ENCODE data around the gene CLECL1. TPM values are rescaled to one million over a fixed set of nuclear protein-coding genes. Genes with fewer than 3 reads are reported as not detected.
"Not testable (repeated sequence)": the region's sequence is repeated elsewhere in the genome, so short reads cannot be mapped to it uniquely, and the experiment has no call there.

CLECL1 gene
- total and polyA plus RNA-seq, 4 donors = 0.28 TPM; not detected in 3

DNA sequence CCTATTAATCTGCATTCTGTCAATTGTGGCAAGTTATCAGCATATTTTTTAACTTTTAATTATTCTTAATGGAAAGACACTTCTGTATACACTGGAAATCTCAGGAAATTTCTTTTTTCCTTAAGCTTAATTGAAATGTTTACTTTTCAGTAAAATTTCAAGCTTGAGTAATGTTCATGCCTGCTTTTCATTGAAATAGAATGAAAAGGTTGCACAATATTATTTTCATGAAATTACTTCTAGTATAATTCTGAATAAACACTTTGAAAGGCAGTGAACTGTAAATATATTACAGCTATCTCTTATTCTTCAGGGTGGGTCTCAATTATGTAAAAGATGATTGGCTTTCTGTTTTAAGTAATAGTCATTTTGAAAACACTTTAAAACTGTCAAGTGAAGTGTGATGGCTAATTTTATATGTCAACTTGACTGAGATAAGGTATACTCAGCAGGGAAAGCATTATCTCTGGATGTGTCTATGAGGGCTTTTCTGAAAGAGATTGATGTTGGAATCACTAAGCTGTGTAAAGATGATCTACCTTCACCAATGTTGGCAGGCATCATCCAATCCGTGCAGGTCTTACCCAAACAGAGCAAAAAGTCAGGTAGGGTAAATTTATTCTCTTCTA, 33.5 kb downstream of the CLECL1 start:
- no CpG with 5 or more reads among the region's 1 CpG for WGBS (ENCODE audit: insufficient coverage)
- no peak overlapping the region for H3K27ac ChIP-seq (ENCODE audit: low read depth, low read length)
- no peaks in the 10 kb centered on the region for H3K27me3 ChIP-seq (ENCODE audit: control insufficient read depth, insufficient read depth, low read length)
- peak in 1 of 6 donors; percentile 1 for DNase-seq (ENCODE audit: low read depth in 4 of 6, low spot score in 6 of 6)
- H3K9me3 ChIP-seq (ENCODE audit: control insufficient read depth, insufficient read depth, low read length) = peaks cover 3% of the 10 kb centered on the region
- H3K4me3 ChIP-seq (ENCODE audit: low read depth, low read length) = no peak overlapping the region
- H3K36me3 ChIP-seq (ENCODE audit: control insufficient read depth, insufficient read depth, low read length) = peaks cover 2% of the 10 kb centered on the region
- H3K4me1 ChIP-seq (ENCODE audit: control insufficient read depth, insufficient read depth, low read length) = no peaks in the 10 kb centered on the region

DNA sequence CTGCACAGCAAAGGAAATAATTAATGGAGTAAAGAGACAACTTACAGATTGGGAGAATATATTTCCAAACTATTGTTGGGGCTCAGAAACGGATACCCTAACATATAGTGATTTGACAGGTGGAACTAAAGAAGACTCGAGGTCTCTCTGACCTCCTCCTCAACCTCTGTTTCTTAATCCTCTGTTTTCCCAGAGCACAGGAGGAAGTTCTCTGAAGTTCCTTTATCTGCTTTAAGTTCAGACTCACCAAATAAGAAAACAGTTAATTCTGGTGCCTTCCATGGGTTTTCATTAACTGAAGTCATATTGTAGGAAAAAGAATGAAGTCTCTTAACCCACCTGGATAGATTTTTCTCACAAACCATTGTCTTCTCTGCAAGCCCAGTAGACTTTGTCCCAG, 34.2 kb downstream of the CLECL1 start:
- Histone ChIP-seq H3K4me3 (ENCODE audit: low read depth, low read length) (no peak overlapping the region), H3K27me3 (ENCODE audit: control insufficient read depth, insufficient read depth, low read length) (no peaks in the 10 kb centered on the region), H3K27ac (ENCODE audit: low read depth, low read length) (no peak overlapping the region), H3K9me3 (ENCODE audit: control insufficient read depth, insufficient read depth, low read length) (peaks cover 3% of the 10 kb centered on the region), H3K4me1 (ENCODE audit: control insufficient read depth, insufficient read depth, low read length) (no peaks in the 10 kb centered on the region), H3K36me3 (ENCODE audit: control insufficient read depth, insufficient read depth, low read length) (peaks cover 4% of the 10 kb centered on the region)
- WGBS (ENCODE audit: insufficient coverage) = no CpG with 5 or more reads among the region's 2 CpGs
- DNase-seq (ENCODE audit: low read depth in 4 of 6, low spot score in 6 of 6) = no peak

DNA sequence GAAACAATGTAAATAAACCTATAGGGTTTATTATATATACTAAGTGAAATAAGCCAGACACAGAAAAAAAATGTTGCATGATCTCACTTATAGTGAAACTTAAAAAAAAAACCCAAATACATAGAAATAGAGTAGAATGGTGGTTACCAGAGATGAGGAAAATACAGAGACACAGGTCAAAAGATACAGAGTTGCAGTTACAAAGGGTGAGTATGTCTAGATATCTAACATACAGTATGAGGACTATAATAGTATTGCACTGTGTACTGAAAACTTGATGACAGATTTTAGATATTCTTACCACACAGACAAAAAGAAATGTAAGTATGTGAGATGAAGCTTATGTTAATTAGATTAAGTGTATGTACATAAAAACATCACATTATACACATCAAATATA, 35.3 kb downstream of the CLECL1 start:
- H3K27me3 ChIP-seq (ENCODE audit: control insufficient read depth, insufficient read depth, low read length) = no peaks in the 10 kb centered on the region
- peaks cover 3% of the 10 kb centered on the region for H3K9me3 ChIP-seq (ENCODE audit: control insufficient read depth, insufficient read depth, low read length)
- H3K36me3 ChIP-seq (ENCODE audit: control insufficient read depth, insufficient read depth, low read length) = peaks cover 5% of the 10 kb centered on the region
- no peaks in the 10 kb centered on the region for H3K4me1 ChIP-seq (ENCODE audit: control insufficient read depth, insufficient read depth, low read length)
- no peak overlapping the region for H3K27ac ChIP-seq (ENCODE audit: low read depth, low read length)
- no peak overlapping the region for H3K4me3 ChIP-seq (ENCODE audit: low read depth, low read length)
- DNase-seq (ENCODE audit: low read depth in 4 of 6, low spot score in 6 of 6) = no peak

DNA sequence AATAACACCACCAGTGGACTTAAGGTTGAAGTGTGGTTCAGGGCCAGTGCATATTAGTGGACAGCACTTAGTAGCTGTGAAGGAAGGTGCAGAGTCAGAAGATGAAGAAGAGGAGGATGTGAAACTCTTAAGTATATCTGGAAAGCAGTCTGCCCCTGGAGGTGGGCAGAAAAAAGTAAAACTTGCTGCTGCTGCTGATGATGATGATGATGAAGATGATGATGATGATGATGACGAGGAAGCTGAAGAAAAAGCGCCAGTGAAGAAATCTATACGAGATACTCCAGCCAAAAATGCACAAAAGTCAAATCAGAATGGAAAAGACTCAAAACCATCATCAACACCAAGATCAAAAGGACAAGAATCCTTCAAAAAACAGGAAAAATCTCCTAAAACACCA, 37.2 kb downstream of the CLECL1 start:
- H3K27me3 ChIP-seq (ENCODE audit: control insufficient read depth, insufficient read depth, low read length); H3K4me3 ChIP-seq (ENCODE audit: low read depth, low read length); H3K27ac ChIP-seq (ENCODE audit: low read depth, low read length); H3K4me1 ChIP-seq (ENCODE audit: control insufficient read depth, insufficient read depth, low read length); DNase-seq (ENCODE audit: low read depth in 4 of 6, low spot score in 6 of 6); H3K9me3 ChIP-seq (ENCODE audit: control insufficient read depth, insufficient read depth, low read length); H3K36me3 ChIP-seq (ENCODE audit: control insufficient read depth, insufficient read depth, low read length): not testable (repeated sequence)
- no CpG with 5 or more reads among the region's 3 CpGs for WGBS (ENCODE audit: insufficient coverage)

DNA sequence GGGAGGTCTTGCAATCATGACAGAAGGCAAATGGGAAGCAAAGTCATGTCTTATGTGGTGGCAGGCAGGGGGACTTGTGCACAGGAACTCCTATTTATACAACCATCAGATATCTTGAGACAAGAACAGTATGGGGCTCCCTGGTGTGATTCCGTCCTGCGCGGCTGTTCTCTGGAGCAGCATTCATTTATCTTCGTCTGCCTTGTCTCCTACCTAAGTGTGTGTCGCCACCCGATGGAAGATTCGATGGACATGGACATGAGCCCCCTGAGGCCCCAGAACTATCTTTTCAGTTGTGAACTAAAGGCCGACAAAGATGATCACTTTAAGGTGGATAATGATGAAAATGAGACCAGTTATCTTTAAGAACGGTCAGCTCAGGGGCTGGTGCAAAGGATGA, 37.7 kb downstream of the CLECL1 start:
- not testable (repeated sequence) for H3K9me3 ChIP-seq (ENCODE audit: control insufficient read depth, insufficient read depth, low read length); H3K36me3 ChIP-seq (ENCODE audit: control insufficient read depth, insufficient read depth, low read length); H3K4me3 ChIP-seq (ENCODE audit: low read depth, low read length); DNase-seq (ENCODE audit: low read depth in 4 of 6, low spot score in 6 of 6); H3K4me1 ChIP-seq (ENCODE audit: control insufficient read depth, insufficient read depth, low read length); H3K27me3 ChIP-seq (ENCODE audit: control insufficient read depth, insufficient read depth, low read length); H3K27ac ChIP-seq (ENCODE audit: low read depth, low read length)
- 94% methylated on average over 8 of the region's 9 CpGs for WGBS (ENCODE audit: insufficient coverage)

DNA sequence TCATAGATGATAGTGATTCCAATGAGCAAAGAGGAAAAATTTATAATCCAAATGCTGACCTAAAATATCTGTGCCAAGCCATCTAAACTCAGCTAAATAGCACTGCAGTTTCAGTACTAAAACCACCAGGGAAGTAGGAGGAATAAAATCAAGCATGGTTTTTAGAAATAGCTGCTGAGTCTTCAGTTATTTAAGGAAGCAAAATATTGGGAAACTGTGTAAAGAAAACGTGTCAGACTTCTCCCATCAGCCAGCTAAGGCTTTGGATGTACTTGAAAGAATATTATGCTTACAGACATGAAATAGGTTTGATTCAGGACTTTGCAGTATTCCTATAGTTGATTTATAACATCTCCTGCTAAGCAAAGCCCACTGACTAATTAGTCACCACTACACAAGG, 38.7 kb downstream of the CLECL1 start:
- peak in 1 of 6 donors; percentile 13 for DNase-seq (ENCODE audit: low read depth in 4 of 6, low spot score in 6 of 6)
- H3K27me3 ChIP-seq (ENCODE audit: control insufficient read depth, insufficient read depth, low read length) = no peaks in the 10 kb centered on the region
- H3K36me3 ChIP-seq (ENCODE audit: control insufficient read depth, insufficient read depth, low read length) = peaks cover 5% of the 10 kb centered on the region
- H3K4me1 ChIP-seq (ENCODE audit: control insufficient read depth, insufficient read depth, low read length) = no peaks in the 10 kb centered on the region
- no peak overlapping the region for H3K4me3 ChIP-seq (ENCODE audit: low read depth, low read length)
- WGBS (ENCODE audit: insufficient coverage) = no CpG with 5 or more reads among the region's 1 CpG
- peaks cover 3% of the 10 kb centered on the region for H3K9me3 ChIP-seq (ENCODE audit: control insufficient read depth, insufficient read depth, low read length)
- no peak overlapping the region for H3K27ac ChIP-seq (ENCODE audit: low read depth, low read length)

DNA sequence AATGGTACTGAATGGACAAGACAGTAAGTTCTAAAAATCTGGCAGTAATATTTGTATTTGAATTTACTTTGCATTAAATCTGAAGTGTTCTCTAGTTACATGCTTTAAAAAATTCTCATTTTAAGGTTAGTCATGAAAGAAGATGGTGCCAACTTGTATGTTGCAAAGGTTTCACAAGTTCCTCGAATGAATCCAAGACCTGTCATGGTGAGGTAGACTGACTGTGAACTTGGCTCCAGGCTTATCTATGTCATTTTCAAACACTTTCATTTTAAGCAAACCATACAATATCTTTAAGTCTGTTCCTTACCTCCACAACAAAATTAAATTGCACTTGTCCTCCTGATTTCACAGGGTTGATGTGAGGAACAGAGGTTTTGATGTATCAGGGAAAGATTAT, 40.0 kb downstream of the CLECL1 start:
- H3K4me1 ChIP-seq (ENCODE audit: control insufficient read depth, insufficient read depth, low read length) = no peaks in the 10 kb centered on the region

DNA sequence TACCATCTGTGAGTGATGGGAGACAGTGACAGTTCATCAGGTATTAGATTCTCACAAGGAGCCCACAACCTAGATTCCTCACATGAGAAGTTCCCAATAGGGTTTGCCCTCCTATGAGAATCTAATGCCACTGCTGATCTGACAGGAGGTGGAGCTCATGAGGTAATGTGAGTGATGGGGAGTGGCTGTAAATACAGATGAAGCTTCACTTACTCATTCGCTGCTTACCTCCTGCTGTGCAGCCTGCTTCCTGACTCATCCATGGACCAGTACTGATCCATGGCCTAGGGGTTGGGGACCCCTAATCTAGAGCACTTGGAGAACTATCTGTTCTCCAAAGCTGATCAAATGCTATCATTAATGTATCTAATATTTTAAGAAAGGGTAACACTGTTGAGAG, 45.7 kb downstream of the CLECL1 start:
- Histone ChIP-seq H3K36me3 (ENCODE audit: control insufficient read depth, insufficient read depth, low read length) (no peaks in the 10 kb centered on the region), H3K9me3 (ENCODE audit: control insufficient read depth, insufficient read depth, low read length) (peaks cover 2% of the 10 kb centered on the region), H3K27ac (ENCODE audit: low read depth, low read length) (no peak overlapping the region), H3K4me1 (ENCODE audit: control insufficient read depth, insufficient read depth, low read length) (no peaks in the 10 kb centered on the region), H3K4me3 (ENCODE audit: low read depth, low read length) (no peak overlapping the region), H3K27me3 (ENCODE audit: control insufficient read depth, insufficient read depth, low read length) (no peaks in the 10 kb centered on the region)
- WGBS (ENCODE audit: insufficient coverage) = 100% methylated on average over 1 of the region's 1 CpG
- DNase-seq (ENCODE audit: low read depth in 4 of 6, low spot score in 6 of 6) = no peak

More for the DNA sequence above, 40.0 kb downstream of the CLECL1 start:
- WGBS (ENCODE audit: insufficient coverage) = no CpG with 5 or more reads among the region's 1 CpG
- no peak for DNase-seq (ENCODE audit: low read depth in 4 of 6, low spot score in 6 of 6)
- Histone ChIP-seq H3K9me3 (ENCODE audit: control insufficient read depth, insufficient read depth, low read length) (peaks cover 3% of the 10 kb centered on the region), H3K27ac (ENCODE audit: low read depth, low read length) (no peak overlapping the region), H3K36me3 (ENCODE audit: control insufficient read depth, insufficient read depth, low read length) (peaks cover 5% of the 10 kb centered on the region), H3K27me3 (ENCODE audit: control insufficient read depth, insufficient read depth, low read length) (no peaks in the 10 kb centered on the region), H3K4me3 (ENCODE audit: low read depth, low read length) (no peak overlapping the region)

DNA sequence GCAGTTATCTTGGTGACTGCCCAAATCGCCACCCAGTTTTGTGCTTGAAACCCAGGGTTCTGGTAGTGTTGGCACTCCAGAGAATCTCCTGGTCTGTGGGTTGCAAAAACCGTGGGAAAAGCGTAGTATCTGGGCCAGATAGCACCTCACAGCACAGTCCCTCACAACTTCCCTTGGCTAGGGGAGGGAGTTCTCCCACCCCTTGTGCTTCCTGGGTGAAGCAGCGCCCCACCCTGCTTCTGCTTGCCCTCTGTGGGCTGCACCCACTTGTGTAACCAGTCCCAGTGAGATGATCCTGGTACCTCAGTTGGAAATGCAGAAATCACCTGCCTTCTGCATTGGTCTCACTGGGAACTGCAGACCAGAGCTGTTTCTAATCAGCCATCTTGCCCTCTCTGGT, 47.0 kb downstream of the CLECL1 start:
- no peak overlapping the region for H3K27ac ChIP-seq (ENCODE audit: low read depth, low read length)
- DNase-seq (ENCODE audit: low read depth in 4 of 6, low spot score in 6 of 6) = no peak
- no peaks in the 10 kb centered on the region for H3K4me1 ChIP-seq (ENCODE audit: control insufficient read depth, insufficient read depth, low read length)
- H3K4me3 ChIP-seq (ENCODE audit: low read depth, low read length) = no peak overlapping the region
- no peaks in the 10 kb centered on the region for H3K36me3 ChIP-seq (ENCODE audit: control insufficient read depth, insufficient read depth, low read length)
- 100% methylated on average over 2 of the region's 4 CpGs for WGBS (ENCODE audit: insufficient coverage)
- peaks cover 2% of the 10 kb centered on the region for H3K9me3 ChIP-seq (ENCODE audit: control insufficient read depth, insufficient read depth, low read length)
- no peaks in the 10 kb centered on the region for H3K27me3 ChIP-seq (ENCODE audit: control insufficient read depth, insufficient read depth, low read length)

DNA sequence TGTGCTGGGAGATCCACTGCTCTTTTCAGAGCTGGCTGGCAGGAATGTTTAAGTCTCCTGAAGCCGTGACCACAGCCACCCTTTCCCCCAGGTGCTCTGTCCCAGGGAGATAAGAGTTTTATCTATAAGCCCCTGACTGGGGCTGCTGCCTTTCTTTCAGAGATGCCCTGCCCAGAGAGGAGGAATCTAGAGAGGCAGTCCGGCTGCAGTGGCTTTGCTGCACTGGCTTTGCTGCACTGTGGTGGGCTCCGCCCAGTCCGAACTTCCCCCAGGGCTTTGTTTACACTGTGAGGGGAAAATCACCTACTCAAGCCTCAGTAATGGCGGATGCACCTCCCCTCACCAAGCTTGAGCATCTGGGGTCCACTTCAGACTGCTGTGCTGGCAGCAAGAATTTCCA, 47.5 kb downstream of the CLECL1 start:
- 80% methylated on average over 1 of the region's 5 CpGs for WGBS (ENCODE audit: insufficient coverage)
- not testable (repeated sequence) for H3K4me3 ChIP-seq (ENCODE audit: low read depth, low read length); H3K27ac ChIP-seq (ENCODE audit: low read depth, low read length); H3K36me3 ChIP-seq (ENCODE audit: control insufficient read depth, insufficient read depth, low read length); H3K27me3 ChIP-seq (ENCODE audit: control insufficient read depth, insufficient read depth, low read length); H3K9me3 ChIP-seq (ENCODE audit: control insufficient read depth, insufficient read depth, low read length); H3K4me1 ChIP-seq (ENCODE audit: control insufficient read depth, insufficient read depth, low read length); DNase-seq (ENCODE audit: low read depth in 4 of 6, low spot score in 6 of 6)

Measured in spinal cord (tissue), 10 donors.